GM21576 (cell line): ENCODE data around the gene THAP7.
A peak's percentile ranks its signal among the peaks of the same experiment; 100 is the strongest.
"Not testable (repeated sequence)": the region's sequence is repeated elsewhere in the genome, so short reads cannot be mapped to it uniquely, and the experiment has no call there.

Source experiments
- ATAC-seq: cut with Tn5 transposase; IDR thresholded peaks from one replicate; pipeline ENCODE4 v1.9.1; 2021; ENCODE audit warnings: mild to moderate bottlenecking, moderate library complexity; ENCODE audit not compliant: unreplicated experiment

Gene THAP7, protein sequence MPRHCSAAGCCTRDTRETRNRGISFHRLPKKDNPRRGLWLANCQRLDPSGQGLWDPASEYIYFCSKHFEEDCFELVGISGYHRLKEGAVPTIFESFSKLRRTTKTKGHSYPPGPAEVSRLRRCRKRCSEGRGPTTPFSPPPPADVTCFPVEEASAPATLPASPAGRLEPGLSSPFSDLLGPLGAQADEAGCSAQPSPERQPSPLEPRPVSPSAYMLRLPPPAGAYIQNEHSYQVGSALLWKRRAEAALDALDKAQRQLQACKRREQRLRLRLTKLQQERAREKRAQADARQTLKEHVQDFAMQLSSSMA

GRCh38 chr22:21001601-21002325 lies at the start of gene THAP7:
TSS of gene THAP7 (minus strand) at chr22:21002118. CDS start at chr22:21001911, 207 bp downstream.
- peak; percentile 77 for ATAC-seq

GRCh38 chr22:21051145-21051830 lies 49.4 kb upstream of the THAP7 start:
- ATAC-seq: no peak

GRCh38 chr22:21048965-21049364 lies 47.0 kb upstream of the THAP7 start:
- ATAC-seq: not testable (repeated sequence)

DNA sequence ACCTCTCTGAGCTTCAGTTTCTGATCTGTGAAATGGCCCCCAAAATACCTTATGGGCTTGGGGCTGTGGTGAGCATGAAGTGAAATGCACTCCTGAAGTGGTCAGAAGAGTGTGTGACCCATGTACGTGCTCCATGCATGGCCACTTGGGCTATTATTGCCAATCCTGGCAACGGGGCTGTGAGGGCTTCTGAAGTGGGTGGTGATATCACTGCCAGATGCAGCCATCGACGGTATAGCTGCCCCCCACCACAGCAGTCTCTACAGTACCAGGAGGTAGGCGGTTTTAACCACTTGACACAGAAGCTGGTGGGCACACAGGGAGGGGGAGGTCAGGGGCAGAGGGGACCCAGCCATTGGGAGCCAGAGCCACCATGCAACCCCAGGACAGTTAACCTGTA lies 46.5 kb upstream of the THAP7 start:
- ATAC-seq: not testable (repeated sequence)

DNA sequence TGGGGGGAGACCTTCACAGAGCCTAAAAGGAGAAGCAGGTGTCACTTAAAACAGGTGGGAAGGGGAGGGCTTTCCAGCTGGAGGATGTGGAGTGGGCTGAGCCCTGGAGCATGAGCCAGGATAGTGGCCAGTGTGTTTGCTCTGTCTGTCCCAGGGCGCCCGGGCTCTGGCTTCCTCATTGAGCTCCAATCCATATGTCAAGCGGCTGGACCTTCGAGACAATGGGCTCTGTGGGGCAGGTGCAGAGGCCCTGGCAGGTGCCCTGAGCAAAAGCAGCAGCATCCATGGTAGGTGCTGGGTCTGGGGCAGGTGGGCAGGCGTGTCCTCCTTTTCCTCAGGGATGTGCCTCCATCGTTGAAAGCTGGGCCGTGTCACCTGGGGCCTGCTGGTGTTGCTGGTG lies 45.8 kb upstream of the THAP7 start:
- no peak for ATAC-seq

DNA sequence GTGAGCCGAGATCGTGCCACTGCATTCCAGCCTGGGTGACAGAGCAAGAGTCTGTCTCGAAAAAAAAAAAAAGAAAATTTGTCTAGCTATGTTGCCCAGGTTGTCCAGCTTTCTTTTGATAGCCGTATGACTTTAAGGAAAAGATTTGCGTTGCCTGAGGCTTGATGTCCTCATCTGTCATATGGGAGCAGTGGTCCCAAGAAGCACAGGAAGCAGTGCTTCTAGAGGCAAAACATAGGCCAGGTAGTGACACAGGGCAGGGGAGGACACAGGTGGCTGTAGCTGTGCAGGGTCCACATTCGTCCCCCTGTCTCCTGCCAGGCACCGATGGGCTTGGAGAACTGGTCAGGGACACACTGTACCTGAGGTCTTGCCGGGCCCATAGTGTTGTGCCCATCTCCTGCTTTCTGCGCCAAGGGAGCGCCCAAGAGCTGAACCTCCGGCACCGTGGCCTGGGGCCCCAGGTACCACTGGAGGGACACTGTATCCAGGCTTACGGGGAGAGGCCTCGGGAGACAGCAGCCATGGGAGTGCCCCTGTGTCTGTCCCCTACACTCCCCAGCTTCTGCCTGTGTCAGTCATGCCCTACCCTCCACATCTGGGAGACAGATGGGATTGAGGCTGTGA lies 45.2 kb upstream of the THAP7 start:
- ATAC-seq: no peak

- peak; percentile 55 for ATAC-seq
Measured at GRCh38 chr22:21045585-21046294, 43.8 kb upstream of the THAP7 start, which contains the start of gene LRRC74B. TSS of gene LRRC74B (plus strand) at chr22:21045946. CDS start at chr22:21045987, 41 bp downstream.

- no peak for ATAC-seq
Measured at GRCh38 chr22:21044931-21045584, 43.1 kb upstream of the THAP7 start.

- no peak for ATAC-seq
Measured at GRCh38 chr22:21043860-21044535, 42.1 kb upstream of the THAP7 start.

DNA sequence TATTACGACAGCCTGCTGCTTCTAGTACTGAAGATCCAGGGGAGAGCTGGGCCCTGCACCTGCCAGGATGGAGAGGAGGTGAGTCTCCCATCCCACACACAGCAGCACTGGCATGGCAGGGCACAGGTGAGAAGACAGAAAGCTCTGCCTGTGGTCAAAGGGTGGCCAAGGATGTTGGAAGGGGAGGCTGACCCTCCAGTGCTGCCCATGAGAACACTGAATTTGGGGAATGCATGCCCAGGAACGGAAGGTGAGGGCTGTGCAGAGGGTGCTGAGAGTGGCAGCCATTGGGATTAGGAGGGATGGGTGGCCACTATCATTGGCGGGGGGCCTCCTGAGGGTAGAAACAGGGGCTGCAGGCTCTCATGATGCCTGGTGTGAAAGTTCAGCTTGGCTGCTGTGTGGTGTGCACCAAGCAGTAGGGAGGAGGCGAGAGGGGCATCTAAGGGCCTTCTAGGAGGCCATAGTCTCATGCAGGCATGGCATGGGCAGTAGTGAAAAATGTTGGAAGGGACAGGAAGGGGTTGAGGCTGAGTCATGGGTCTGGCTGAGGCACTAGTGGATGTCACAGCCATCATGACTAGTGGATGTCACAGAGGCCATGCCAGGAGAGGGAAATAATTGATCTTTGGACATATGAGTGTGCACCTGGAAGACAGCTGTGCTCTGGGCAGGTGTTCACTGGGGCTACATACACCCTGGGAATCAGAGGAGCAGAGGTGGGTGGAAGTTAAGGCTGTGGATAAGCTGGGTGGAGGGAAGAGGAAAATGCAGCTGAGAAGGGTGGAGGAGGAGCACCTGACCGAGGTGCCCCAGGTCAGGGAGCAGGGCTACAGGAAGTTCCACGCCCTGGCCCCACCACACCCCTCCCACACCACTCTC lies 41.3 kb upstream of the THAP7 start:
- ATAC-seq: no peak

DNA sequence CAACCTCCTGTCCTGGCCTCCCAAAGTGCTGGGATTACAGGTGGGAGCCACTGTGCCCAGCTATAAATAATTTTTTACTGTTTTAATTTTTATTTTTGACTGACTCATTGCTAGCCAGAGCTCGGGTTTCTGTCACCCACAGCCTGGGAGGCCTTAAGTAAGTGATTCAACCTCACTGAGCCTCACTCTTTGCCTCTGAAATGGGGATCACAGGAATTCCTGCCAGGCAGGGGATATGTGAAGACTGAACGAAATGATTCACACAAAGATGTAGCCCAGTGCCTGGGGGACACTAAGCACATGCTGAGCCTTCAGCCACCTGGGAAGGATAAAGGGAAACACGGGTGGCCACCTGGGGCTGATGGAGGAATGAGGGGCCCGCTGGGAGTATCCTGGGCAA lies 40.0 kb upstream of the THAP7 start:
- no peak for ATAC-seq

DNA sequence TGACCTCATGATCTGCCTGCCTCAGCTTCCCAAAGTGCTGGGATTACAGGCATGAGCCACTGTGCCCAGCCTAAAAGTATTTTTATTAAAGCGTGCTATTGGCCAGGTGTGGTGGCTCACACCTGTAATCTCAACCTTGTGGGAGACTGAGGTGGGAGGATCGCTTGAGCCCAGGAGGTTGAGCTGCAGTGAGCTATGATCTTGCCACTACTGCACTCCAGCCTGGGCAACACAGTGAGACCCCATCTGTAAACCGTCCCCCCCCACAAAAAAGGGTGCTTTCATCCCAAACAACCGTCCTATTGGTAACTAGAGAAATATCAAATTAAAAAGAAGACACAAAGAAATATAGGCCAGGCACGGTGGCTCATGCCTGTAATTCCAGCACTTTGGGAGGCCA lies 37.2 kb upstream of the THAP7 start:
- ATAC-seq: not testable (repeated sequence)

- ATAC-seq: no peak
Measured at GRCh38 chr22:21038405-21038804, 36.5 kb upstream of the THAP7 start.

DNA sequence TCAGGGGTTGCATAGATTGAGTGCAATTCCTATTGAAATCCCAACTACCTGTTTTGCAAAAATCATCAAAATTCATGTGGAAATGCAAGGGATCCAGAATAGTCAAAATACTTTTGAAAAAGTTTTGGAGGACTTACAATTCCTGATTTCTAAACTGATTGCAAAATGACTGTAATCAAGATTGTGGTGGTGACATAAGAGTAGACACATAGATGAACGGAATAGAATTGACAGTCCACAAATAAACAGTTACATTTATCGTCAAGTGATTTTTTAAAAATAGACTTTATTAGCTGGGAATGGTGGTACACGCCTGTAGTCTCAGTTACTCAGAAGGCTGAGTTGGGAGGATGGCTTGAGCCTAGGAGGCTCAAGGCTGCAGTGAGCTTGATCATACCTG lies 33.1 kb upstream of the THAP7 start:
- no peak for ATAC-seq

- ATAC-seq: no peak
Measured at GRCh38 chr22:21033895-21034294, 32.0 kb upstream of the THAP7 start.

DNA sequence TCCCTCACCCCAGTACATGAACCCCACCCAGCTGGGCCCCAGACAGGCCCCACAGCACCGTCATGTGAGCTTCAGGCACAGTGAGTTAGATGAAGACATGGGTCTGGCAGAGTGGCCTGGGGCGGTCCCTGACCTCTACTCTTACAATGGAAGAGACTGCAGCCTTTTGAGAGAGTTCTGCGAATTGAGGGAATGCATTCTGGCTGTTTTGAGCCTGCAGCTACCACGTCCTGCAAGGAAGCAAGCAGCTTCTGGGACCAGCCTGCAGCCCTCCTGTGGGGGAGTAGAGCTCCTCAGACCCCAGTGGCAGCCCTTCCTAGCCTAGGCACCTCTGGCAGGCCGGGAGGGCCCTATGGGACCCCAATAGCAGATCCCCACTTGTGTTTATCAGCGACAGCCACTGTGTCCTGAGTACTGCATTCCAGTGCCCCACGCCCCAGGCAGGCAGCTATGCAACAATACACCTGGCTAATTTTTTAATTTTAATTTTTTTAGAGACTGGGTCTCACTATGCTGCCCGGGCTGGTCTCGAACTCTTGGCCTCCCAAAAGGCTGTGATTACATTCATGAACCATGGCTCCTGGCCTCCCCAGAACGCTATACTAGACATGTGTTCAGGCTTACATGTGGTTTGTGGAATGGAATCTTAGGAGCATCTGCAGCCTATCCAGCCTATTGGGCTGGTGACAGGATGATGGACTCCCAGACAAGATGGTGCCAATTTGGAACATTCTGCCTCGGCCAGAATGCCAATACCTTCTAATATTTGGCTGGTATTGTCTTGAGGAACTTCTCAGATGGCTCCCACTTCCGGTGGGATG lies 31.2 kb upstream of the THAP7 start:
- no peak for ATAC-seq

GRCh38 chr22:21032037-21032867 lies 30.3 kb upstream of the THAP7 start, which contains the start of gene SLC7A4:
TSS of gene SLC7A4 (minus strand) at chr22:21032561. CDS start at chr22:21031812, 749 bp downstream.
- no peak for ATAC-seq
